ENCODE measurements around the gene NCKAP5L. TPM values are rescaled to one million over a fixed set of nuclear protein-coding genes. Genes with fewer than 3 reads are reported as not detected.

NCKAP5L gene
- total RNA-seq, 1 donor from 2014 or later = 6.9 TPM

Other genes with a start within 250 kb of the NCKAP5L start
- under 0.01 and 0.22 TPM in 2 replicates for gene FAM186B, start 222.8 kb downstream of the NCKAP5L start, total RNA-seq
- 1.5 and 2.2 TPM in 2 replicates for gene PRPF40B, start 204.9 kb downstream of the NCKAP5L start, total RNA-seq
- gene FMNL3, start 121.0 kb downstream of the NCKAP5L start, total RNA-seq = 52.0 and 54.5 TPM in 2 replicates
- 324 and 480 TPM in 2 replicates for gene TMBIM6, start 86.9 kb downstream of the NCKAP5L start, total RNA-seq
- 2.0 TPM in 2 replicates for gene BCDIN3D, start 14.7 kb upstream of the NCKAP5L start, total RNA-seq
- gene FAIM2, start 75.5 kb upstream of the NCKAP5L start, total RNA-seq = not detected in 2 replicates
- gene AQP2, start 122.3 kb upstream of the NCKAP5L start, total RNA-seq = not detected in 2 replicates
- not detected in 2 replicates for gene AQP5, start 133.5 kb upstream of the NCKAP5L start, total RNA-seq
- not detected in 2 replicates for gene AQP6, start 144.5 kb upstream of the NCKAP5L start, total RNA-seq
- gene RACGAP1, start 197.1 kb upstream of the NCKAP5L start, total RNA-seq = 5.8 and 23.3 TPM in 2 replicates
- under 0.01 TPM in 1 of 2 replicates, not detected in the other for gene ASIC1, start 229.2 kb upstream of the NCKAP5L start, total RNA-seq